K562 (cell line): ENCODE data around the gene PCBP2. TPM values are rescaled to one million over a fixed set of nuclear protein-coding genes. Genes with fewer than 3 reads are reported as not detected.
A peak's percentile ranks its signal among the peaks of the same experiment; 100 is the strongest.

ENCODE experiments used
- ATF2 ChIP-seq: sonication (generic); formaldehyde crosslinking; IDR thresholded peaks from 2 replicates; pipeline ENCODE4 v1.8.1; 2022; ENCODE audit warnings: missing genetic modification reagents
- DPF2 ChIP-seq: fragments of 450-650 bp; IDR thresholded peaks from 2 replicates; pipeline ENCODE4 v1.6.1; 2016
- EGR1 ChIP-seq: fragments of 450-650 bp; conservative IDR thresholded peaks from 2 replicates; pipeline ENCODE4 v1.6.1; 2017; ENCODE audit warnings: mild to moderate bottlenecking
- HCFC1 ChIP-seq: IDR thresholded peaks from 2 replicates; pipeline ENCODE4 v1.6.1; 2012; ENCODE audit warnings: low read depth, low read length, improper control_type of control experiment
- HNRNPUL1 ChIP-seq: fragments of 200-400 bp; formaldehyde crosslinking; IDR thresholded peaks from 2 replicates; pipeline ENCODE4 v1.6.1; 2017; ENCODE audit warnings: low read length
- ILK ChIP-seq: fragments of 450-650 bp; IDR thresholded peaks from 2 replicates; pipeline ENCODE4 v1.6.1; 2016; ENCODE audit warnings: missing genetic modification characterization, low read depth, mild to moderate bottlenecking, missing compliant biosample characterization, moderate library complexity, borderline replicate concordance
- KDM5B ChIP-seq: fragments of 200-600 bp; sonication (generic); IDR thresholded peaks from 2 replicates; pipeline ENCODE4 v1.6.1; 2012; ENCODE audit warnings: low read depth, mild to moderate bottlenecking, moderate library complexity, low read length, control low read depth, inconsistent platforms; ENCODE audit not compliant: insufficient replicate concordance
- LCOR ChIP-seq: sonication (generic); formaldehyde crosslinking; IDR thresholded peaks from 2 replicates; pipeline ENCODE4 v1.8.0; 2022; ENCODE audit warnings: mild to moderate bottlenecking, missing genetic modification reagents
- NEUROD1 ChIP-seq: fragments of 150-350 bp; IDR thresholded peaks from 2 replicates; pipeline ENCODE4 v1.6.1; 2014; ENCODE audit warnings: borderline replicate concordance, low read length, low read depth; ENCODE audit not compliant: partially characterized antibody
- NFIX ChIP-seq: fragments of 250-450 bp; sonication (Bioruptor Pico); IDR thresholded peaks from 2 replicates; pipeline ENCODE4 v1.4.0; 2020; ENCODE audit warnings: low read depth, mild to moderate bottlenecking, moderate library complexity
- PURB ChIP-seq: sonication (generic); formaldehyde crosslinking; IDR thresholded peaks from 2 replicates; pipeline ENCODE4 v1.9.0; 2021; ENCODE audit warnings: low read depth, mild to moderate bottlenecking, missing genetic modification reagents
- SMARCE1 ChIP-seq: fragments of 450-650 bp; IDR thresholded peaks from 2 replicates; pipeline ENCODE4 v1.7.1; 2016; ENCODE audit warnings: mild to moderate bottlenecking
- TAF9B ChIP-seq: fragments of 450-650 bp; IDR thresholded peaks from 2 replicates; pipeline ENCODE4 v1.6.1; 2018; ENCODE audit warnings: mild to moderate bottlenecking; ENCODE audit not compliant: partially characterized antibody
- U2AF1 ChIP-seq: fragments of 200-400 bp; formaldehyde crosslinking; optimal IDR thresholded peaks from 2 replicates; pipeline ENCODE3; 2017; ENCODE audit warnings: mild to moderate bottlenecking, low read depth, low read length, moderate library complexity
- U2AF2 ChIP-seq: fragments of 200-400 bp; formaldehyde crosslinking; optimal IDR thresholded peaks from 2 replicates; pipeline ENCODE3; 2017; ENCODE audit warnings: low read depth, mild to moderate bottlenecking, low read length
- WHSC1 ChIP-seq: IDR thresholded peaks from one replicate; pipeline ENCODE4 v1.6.1; 2012; ENCODE audit warnings: low read length, control low read depth, inconsistent platforms
- ZFPM2 ChIP-seq: fragments of 250-450 bp; sonication (Bioruptor Pico); IDR thresholded peaks from 2 replicates; pipeline ENCODE4 v1.5.1; 2022; ENCODE audit warnings: mild to moderate bottlenecking
- ZKSCAN3 ChIP-seq: fragments of 250-450 bp; sonication (Bioruptor Pico); IDR thresholded peaks from 2 replicates; pipeline ENCODE4 v1.4.0; 2020
- ZNF124 ChIP-seq: sonication (generic); formaldehyde crosslinking; IDR thresholded peaks from 2 replicates; pipeline ENCODE4 v1.8.1; 2022; ENCODE audit warnings: missing genetic modification reagents
- ZNF764 ChIP-seq: fragments of 250-450 bp; sonication (Bioruptor Pico); IDR thresholded peaks from 2 replicates; pipeline ENCODE4 v1.4.0; 2020; ENCODE audit warnings: low read depth, mild to moderate bottlenecking, moderate library complexity
- ZNF766 ChIP-seq: fragments of 200-800 bp; sonication (Bioruptor generic); conservative IDR thresholded peaks from 2 replicates; pipeline ENCODE4 v1.6.1; 2016; ENCODE audit warnings: missing genetic modification characterization, missing compliant biosample characterization
- polyA plus RNA-seq, 8 experiments: library from polyadenylated mRNA; depleted of rRNA in 4 of 8; stranded (reverse) in 5 of 8; unstranded in 3 of 8; fragments of >200 nt; fragmentation: Nextera tagmentation in 2 of 8; fragmentation: Illumina TruSeq in 1 of 8; extraction: Ambion mirVana in 2 of 8; extraction: Trizol in 1 of 8; gene quantifications; 2 replicates each; pipeline versions ENCODE4 v1.2.1 to v1.2.3, GENCODE V29; 2011 to 2014; ENCODE audit warnings: inconsistent platforms in 1 of 8, missing spikeins in 1 of 8
- total RNA-seq, 7 experiments: library from RNA; depleted of rRNA in 6 of 7; stranded (reverse); fragments of >200 nt in 6 of 7; fragmentation: Illumina TruSeq in 2 of 7; extraction: Trizol in 2 of 7; gene quantifications; 2 replicates each; pipeline versions ENCODE4 v1.2.1 to v1.2.3, GENCODE V29; 2011 to 2021; ENCODE audit warnings: low replicate concordance in 1 of 7
- TF ChIP-seq, protein P1 (sequence below): fragments of 450-650 bp; formaldehyde crosslinking; IDR thresholded peaks from 2 replicates; pipeline ENCODE4 v1.4.0; 2020; ENCODE audit warnings: mild to moderate bottlenecking
- TF ChIP-seq, protein P2 (sequence below): fragments of 150-350 bp; conservative IDR thresholded peaks from 2 replicates; pipeline ENCODE4 v1.6.1; 2014; ENCODE audit warnings: low read length
- TF ChIP-seq, protein P3 (sequence below): sonication (generic); formaldehyde crosslinking; IDR thresholded peaks from 2 replicates; pipeline ENCODE4 v1.8.0; 2023; ENCODE audit warnings: mild to moderate bottlenecking, missing genetic modification reagents

Gene PCBP2
- total and polyA plus RNA-seq, 9 of the 15 experiments (the other 6 are each of a cell fraction or from before 2014, with no cell fraction given): 137 to 831 (median 328) TPM

DNA sequence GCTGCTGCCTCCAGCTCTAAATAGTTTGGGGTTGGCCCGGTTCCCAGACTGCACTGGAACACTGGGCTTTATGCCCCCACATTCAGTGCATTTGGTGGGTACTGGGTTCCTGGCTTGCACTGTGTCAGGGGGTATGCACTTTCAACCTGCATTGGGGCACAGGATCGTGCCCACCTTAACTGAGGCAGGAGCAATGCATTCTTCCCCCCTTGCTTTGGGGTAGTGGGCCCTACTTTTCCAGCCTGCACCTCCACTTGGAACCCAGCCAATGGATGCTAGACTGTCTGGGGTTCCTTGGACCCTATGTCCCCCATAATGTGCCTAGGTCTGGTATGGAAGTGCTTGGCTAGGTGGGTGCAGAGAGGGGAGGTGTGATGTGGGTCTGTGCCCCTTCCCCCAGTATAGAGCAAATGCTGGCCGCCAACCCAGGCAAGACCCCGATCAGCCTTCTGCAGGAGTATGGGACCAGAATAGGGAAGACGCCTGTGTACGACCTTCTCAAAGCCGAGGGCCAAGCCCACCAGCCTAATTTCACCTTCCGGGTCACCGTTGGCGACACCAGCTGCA, 49.8 kb downstream of the PCBP2 start (continued):
- TF ChIP-seq, protein P1, sequence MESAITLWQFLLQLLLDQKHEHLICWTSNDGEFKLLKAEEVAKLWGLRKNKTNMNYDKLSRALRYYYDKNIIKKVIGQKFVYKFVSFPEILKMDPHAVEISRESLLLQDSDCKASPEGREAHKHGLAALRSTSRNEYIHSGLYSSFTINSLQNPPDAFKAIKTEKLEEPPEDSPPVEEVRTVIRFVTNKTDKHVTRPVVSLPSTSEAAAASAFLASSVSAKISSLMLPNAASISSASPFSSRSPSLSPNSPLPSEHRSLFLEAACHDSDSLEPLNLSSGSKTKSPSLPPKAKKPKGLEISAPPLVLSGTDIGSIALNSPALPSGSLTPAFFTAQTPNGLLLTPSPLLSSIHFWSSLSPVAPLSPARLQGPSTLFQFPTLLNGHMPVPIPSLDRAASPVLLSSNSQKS (CRISPR knock-in tag): no peak
- TF ChIP-seq DPF2: peak; percentile 41; the same call in 1 of the 2 replicates
- no peak for TF ChIP-seq U2AF2
- TF ChIP-seq ZNF124: no peak
- TF ChIP-seq U2AF1: no peak
- TF ChIP-seq ZFPM2 (CRISPR knock-in tag): no peak
- 0 out of 2 replicates have a peak, but pooled peaks have one; percentile 11 for TF ChIP-seq NFIX (CRISPR knock-in tag)
- TF ChIP-seq HCFC1: no peak
- no peak; the same call in 1 of the 2 replicates for TF ChIP-seq LCOR (CRISPR knock-in tag)
- TF ChIP-seq, protein P2, sequence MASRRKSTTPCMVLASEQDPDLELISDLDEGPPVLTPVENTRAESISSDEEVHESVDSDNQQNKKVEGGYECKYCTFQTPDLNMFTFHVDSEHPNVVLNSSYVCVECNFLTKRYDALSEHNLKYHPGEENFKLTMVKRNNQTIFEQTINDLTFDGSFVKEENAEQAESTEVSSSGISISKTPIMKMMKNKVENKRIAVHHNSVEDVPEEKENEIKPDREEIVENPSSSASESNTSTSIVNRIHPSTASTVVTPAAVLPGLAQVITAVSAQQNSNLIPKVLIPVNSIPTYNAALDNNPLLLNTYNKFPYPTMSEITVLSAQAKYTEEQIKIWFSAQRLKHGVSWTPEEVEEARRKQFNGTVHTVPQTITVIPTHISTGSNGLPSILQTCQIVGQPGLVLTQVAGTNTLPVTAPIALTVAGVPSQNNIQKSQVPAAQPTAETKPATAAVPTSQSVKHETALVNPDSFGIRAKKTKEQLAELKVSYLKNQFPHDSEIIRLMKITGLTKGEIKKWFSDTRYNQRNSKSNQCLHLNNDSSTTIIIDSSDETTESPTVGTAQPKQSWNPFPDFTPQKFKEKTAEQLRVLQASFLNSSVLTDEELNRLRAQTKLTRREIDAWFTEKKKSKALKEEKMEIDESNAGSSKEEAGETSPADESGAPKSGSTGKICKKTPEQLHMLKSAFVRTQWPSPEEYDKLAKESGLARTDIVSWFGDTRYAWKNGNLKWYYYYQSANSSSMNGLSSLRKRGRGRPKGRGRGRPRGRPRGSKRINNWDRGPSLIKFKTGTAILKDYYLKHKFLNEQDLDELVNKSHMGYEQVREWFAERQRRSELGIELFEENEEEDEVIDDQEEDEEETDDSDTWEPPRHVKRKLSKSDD: 0 out of 2 replicates have a peak, but pooled peaks have one; percentile 53
- TF ChIP-seq ATF2: no peak
- no peak for TF ChIP-seq TAF9B
- TF ChIP-seq HNRNPUL1: no peak
- TF ChIP-seq, protein P3, sequence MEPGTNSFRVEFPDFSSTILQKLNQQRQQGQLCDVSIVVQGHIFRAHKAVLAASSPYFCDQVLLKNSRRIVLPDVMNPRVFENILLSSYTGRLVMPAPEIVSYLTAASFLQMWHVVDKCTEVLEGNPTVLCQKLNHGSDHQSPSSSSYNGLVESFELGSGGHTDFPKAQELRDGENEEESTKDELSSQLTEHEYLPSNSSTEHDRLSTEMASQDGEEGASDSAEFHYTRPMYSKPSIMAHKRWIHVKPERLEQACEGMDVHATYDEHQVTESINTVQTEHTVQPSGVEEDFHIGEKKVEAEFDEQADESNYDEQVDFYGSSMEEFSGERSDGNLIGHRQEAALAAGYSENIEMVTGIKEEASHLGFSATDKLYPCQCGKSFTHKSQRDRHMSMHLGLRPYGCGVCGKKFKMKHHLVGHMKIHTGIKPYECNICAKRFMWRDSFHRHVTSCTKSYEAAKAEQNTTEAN (CRISPR knock-in tag): 0 out of 2 replicates have a peak, but pooled peaks have one; percentile 6
- TF ChIP-seq ZKSCAN3: no peak
- TF ChIP-seq ZNF764: no peak
- TF ChIP-seq KDM5B: peak; percentile 50
- no peak for TF ChIP-seq WHSC1
- no peak for TF ChIP-seq EGR1
- no peak for TF ChIP-seq ZNF766 (CRISPR knock-in tag)
- no peak for TF ChIP-seq PURB (CRISPR knock-in tag)
- TF ChIP-seq ILK (tag): no peak
- TF ChIP-seq SMARCE1: 0 out of 2 replicates have a peak, but pooled peaks have one; percentile 14
- no peak for TF ChIP-seq NEUROD1
